ENCODE data around the gene OBSCN.

DNA sequence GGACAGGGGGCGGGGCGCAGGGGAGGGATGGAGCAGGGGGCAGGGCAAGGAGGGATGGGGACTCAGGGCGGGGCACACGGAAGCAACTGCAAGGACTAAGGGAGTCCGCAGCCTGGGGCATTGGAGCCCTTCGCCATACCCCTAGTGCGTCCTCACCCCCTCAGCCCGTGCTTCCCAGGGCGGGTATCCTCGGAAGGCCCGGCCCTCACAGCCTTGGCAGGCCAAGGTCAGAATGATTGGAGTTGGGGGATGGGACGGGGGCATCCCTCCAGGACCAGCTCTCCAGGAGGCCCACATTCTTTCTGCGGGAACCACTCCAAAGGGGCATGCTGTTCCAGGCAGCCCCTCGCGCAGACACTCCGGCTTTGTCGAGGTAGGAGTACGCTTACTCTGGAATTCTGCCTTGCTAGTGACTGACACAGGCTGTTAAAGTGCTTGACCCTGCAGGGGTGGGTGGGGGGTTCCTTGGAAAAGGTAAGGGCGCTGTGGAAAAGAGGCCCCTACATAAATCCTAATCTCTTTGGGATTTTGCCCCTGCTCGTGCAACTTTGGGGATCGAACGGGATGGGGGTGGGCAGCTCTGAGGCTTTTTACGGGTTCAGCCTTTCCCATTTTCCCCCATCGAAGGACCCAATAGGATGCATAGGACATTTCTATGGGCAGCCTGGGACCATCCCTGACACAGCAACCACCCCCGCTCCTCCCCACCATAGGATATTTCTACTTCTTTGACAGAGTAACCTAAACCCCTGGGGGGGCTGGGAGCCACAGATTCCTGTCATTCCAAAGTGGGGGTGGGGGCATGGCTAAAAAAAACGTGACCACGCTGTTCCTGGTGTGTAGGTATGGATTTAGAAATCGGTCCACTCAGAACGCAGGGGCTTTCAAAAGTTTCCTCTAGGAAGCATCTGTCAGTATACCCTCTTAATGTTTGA lies 199.5 kb downstream of the OBSCN start:
- TF ChIP-seq, protein P1, sequence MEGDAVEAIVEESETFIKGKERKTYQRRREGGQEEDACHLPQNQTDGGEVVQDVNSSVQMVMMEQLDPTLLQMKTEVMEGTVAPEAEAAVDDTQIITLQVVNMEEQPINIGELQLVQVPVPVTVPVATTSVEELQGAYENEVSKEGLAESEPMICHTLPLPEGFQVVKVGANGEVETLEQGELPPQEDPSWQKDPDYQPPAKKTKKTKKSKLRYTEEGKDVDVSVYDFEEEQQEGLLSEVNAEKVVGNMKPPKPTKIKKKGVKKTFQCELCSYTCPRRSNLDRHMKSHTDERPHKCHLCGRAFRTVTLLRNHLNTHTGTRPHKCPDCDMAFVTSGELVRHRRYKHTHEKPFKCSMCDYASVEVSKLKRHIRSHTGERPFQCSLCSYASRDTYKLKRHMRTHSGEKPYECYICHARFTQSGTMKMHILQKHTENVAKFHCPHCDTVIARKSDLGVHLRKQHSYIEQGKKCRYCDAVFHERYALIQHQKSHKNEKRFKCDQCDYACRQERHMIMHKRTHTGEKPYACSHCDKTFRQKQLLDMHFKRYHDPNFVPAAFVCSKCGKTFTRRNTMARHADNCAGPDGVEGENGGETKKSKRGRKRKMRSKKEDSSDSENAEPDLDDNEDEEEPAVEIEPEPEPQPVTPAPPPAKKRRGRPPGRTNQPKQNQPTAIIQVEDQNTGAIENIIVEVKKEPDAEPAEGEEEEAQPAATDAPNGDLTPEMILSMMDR (conservative IDR thresholded peaks at IDR 0.05; ENCODE audit: low read length): no peak
- TF ChIP-seq EZH2phosphoT487 (IDR thresholded peaks at IDR 0.05; ENCODE audit: borderline replicate concordance, low read depth, low read length): no peak

Data from OCI-LY7 (cell line).